Activated CD4-positive, alpha-beta T cell treated with anti-CD3 and anti-CD28 coated beads for 36 hours (primary cell): ENCODE data around the gene GFAP. TPM values are rescaled to one million over a fixed set of nuclear protein-coding genes. Genes with fewer than 3 reads are reported as not detected.

Source experiments
- ATAC-seq: fragments of 200-7000 bp; cut with Tn5 transposase; one replicate; pipeline ENCODE4 v1.10.0; 2021; ENCODE audit warnings: mild to moderate bottlenecking, moderate library complexity
- CTCF ChIA-PET: fragments of 350-600 bp; sonication (Branson Sonifier 250); formaldehyde crosslinking; loops from one replicate; lab custom pipeline; 2021; ENCODE audit warnings: antibody characterized with exemption; lab: Charles Lee
- POLR2A ChIA-PET: fragments of 350-600 bp; sonication (Branson Sonifier 250); formaldehyde crosslinking; loops from one replicate; lab custom pipeline; 2021; ENCODE audit warnings: antibody characterized with exemption, inconsistent platforms; lab: Charles Lee
- DNase-seq: peaks from one replicate; pipeline ENCODE4 v3.0.0-alpha.2; 2020
- H3K27ac Mint-ChIP-seq: one replicate; pipeline ENCODE4 v1.8.0; 2021; ENCODE audit warnings: mixed read lengths
- H3K27me3 Mint-ChIP-seq: one replicate; pipeline ENCODE4 v1.8.0; 2021; ENCODE audit warnings: mixed read lengths
- H3K36me3 Mint-ChIP-seq: one replicate; pipeline ENCODE4 v1.8.0; 2021; ENCODE audit warnings: low read depth, mixed read lengths
- H3K4me1 Mint-ChIP-seq: one replicate; pipeline ENCODE4 v1.8.0; 2021; ENCODE audit warnings: mixed read lengths
- H3K4me3 Mint-ChIP-seq: one replicate; pipeline ENCODE4 v1.8.0; 2021; ENCODE audit warnings: mild to moderate bottlenecking, moderate library complexity, mixed read lengths
- H3K9me3 Mint-ChIP-seq: one replicate; pipeline ENCODE4 v1.8.0; 2021; ENCODE audit warnings: low read depth, mixed read lengths
- intact Hi-C, 2 experiments: fragments of 100-400 bp; cut with DNase I in 1 of 2; cut with micrococcal nuclease in 1 of 2; formaldehyde crosslinking; loops; one replicate each; pipeline versions ENCODE4 v1.14.2 to v1.15.1; 2022 to 2024; cut with DNase I, micrococcal nuclease
- total RNA-seq, 2 experiments: library from RNA; stranded (reverse); gene quantifications; one replicate each; pipeline ENCODE4 v1.2.3, GENCODE V29; 2021

The GFAP gene
- not detected for total RNA-seq

DNA sequence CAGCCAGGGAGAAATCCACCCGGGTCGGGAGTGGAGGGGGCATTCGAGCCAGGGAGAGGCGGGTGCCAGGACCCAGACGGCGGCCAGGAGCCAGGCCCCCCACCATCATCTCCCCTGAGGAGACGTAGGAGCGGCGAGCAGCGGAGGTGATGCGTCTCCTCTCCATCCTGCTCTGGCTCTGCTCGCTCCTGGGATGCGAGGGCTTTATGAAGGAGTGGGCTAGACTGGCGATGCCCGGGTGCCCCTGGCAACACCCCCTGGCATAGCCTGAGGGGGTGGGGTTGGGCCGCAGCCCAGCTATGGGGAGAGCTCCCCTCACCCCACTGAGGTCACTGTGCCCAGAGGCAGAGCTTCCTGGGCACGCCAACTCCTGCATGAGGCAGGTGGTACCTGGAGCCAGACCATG is at the start of gene GFAP:
Gene GFAP, minus strand, starts transcription at position 180 of the 406 bp plus-strand sequence. Its CDS starts 14 bp downstream, at position 166.
- CTCF ChIA-PET = interaction anchor here (0.6 to 1.1 kb wide), 2 partner anchors 105 to 135 kb away, joined by 3 read pairs; no protein-coding TSS in a partner anchor
- peaks cover 25% of the 10 kb centered on the region for H3K27me3 Mint-ChIP-seq

DNA sequence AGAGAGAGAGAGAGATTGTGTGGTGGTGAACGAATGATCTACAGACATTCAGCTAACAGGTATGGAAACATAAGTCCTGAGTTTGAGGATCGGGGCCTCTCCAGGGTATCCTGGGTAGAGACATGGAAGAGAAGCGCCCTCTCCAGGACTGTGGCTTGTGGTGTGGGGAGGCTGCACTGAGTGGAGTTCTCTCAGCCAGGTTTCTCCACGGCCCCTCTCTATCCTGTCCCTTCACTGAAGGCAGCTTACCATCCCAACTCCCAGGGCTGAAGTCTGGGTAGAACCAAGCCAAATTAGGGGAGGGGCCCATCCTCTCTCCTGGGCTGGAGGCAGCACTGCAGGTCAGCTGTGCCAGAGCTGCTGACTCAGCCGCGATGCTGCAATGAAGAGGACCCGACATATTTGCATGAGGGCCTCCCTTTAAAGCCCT is 46.6 kb upstream of the GFAP start:
- Mint-ChIP-seq H3K4me3 (no peak overlapping the region), H3K27ac (no peak overlapping the region), H3K9me3 (no peaks in the 10 kb centered on the region), H3K27me3 (peaks cover 41% of the 10 kb centered on the region), H3K4me1 (peaks cover 9% of the 10 kb centered on the region), H3K36me3 (no peaks in the 10 kb centered on the region)
- ChIA-PET POLR2A (interaction anchor here (0.6 kb wide), 1 partner anchor 52 kb away, joined by 4 read pairs; no protein-coding TSS in a partner anchor), CTCF (interaction anchor here (0.8 kb wide), 1 partner anchor 9 kb away, joined by 3 read pairs; no protein-coding TSS in a partner anchor)
- DNase-seq (no peak), ATAC-seq (no peak)
- intact Hi-C loops = loop anchor here in 1 of 2 experiments (5.0 kb wide), 1 partner anchor 405 kb away; the partner anchor contains the start of gene FZD2

More for the DNA sequence above, at the start of gene GFAP:
- DNase-seq (no peak), ATAC-seq (no peak)
- intact Hi-C loops = no loop called here
- H3K9me3 Mint-ChIP-seq = no peaks in the 10 kb centered on the region
- no peaks in the 10 kb centered on the region for H3K36me3 Mint-ChIP-seq
- no peaks in the 10 kb centered on the region for H3K4me1 Mint-ChIP-seq
- H3K4me3 Mint-ChIP-seq = no peak within 1 kb of the TSS
- H3K27ac Mint-ChIP-seq = no peak within 1 kb of the TSS
- POLR2A ChIA-PET = no interaction called here

DNA sequence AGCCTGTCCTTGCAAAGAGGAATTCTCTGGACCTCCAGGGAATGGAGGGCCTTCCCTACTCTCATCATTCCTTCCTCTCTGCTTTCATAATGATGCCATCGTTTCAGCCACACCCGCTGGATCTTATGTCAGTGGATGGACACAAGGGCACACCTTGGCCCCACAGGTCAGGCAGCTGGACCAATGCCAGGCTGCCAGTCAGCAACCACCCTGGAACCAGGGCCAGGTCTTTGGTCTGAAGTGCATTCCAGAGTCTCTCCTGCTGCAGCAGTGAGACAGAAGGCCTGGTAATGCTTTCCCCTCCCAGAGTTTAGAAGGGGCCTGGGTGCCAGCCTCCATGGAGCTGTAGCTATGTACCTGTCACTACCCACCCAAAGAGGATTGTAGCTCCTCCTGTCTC is 45.4 kb upstream of the GFAP start:
- Mint-ChIP-seq H3K4me3 (no peak overlapping the region), H3K4me1 (peaks cover 7% of the 10 kb centered on the region), H3K27ac (no peak overlapping the region), H3K9me3 (no peaks in the 10 kb centered on the region), H3K27me3 (peaks cover 30% of the 10 kb centered on the region), H3K36me3 (no peaks in the 10 kb centered on the region)
- DNase-seq (no peak), ATAC-seq (no peak)
- ChIA-PET CTCF (interaction anchor here (2.4 kb wide), 1 partner anchor 11 kb away, joined by 8 read pairs; no protein-coding TSS in a partner anchor), POLR2A (no interaction called here)
- intact Hi-C loops = loop anchor here in 1 of 2 experiments (5.0 kb wide), 1 partner anchor 403 kb away; the partner anchor contains the start of gene FZD2

DNA sequence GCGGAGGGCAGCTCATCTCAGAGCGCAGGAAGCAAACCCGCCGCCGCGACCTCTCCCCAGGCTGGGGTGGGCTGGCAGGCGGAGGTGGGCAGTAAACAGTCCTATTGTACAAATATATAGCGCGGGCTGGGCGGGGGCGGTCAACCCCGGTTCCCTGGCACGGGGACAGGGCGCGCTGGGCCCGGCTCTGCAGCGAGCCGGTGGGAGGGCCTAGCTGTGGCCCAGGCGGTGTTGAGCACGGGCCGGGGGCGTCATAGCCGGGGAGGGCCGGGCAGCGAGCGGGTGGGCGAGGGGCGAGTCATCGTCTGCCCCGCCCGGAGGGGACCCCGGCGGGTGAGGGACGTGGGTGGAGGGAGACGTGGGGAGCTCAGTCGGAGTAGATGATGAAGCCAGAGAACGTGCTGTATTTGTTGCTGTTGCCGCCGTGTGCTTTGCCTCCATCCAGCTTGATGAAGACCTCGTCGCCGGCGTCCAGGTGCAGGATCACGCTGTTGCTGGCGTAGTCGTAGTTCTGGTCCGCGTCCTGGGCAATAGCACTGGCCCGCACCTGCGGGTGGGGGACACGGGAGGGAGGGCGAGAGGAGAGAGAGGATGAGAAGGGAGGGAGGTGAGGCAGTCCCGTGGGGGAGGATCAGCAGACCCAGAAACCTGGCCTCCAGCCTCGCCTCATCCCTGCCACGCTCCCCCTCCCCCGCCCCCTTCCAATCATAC is 44.7 kb upstream of the GFAP start:
- peak; percentile 26 for ATAC-seq
- H3K36me3 Mint-ChIP-seq = no peaks in the 10 kb centered on the region
- H3K9me3 Mint-ChIP-seq = no peaks in the 10 kb centered on the region
- no peak overlapping the region for H3K4me3 Mint-ChIP-seq
- ChIA-PET POLR2A (no interaction called here), CTCF (interaction anchor here (2.4 kb wide), 1 partner anchor 12 kb away, joined by 8 read pairs; no protein-coding TSS in a partner anchor)
- peaks cover 7% of the 10 kb centered on the region for H3K4me1 Mint-ChIP-seq
- DNase-seq = peak; percentile 44
- H3K27me3 Mint-ChIP-seq = peaks cover 25% of the 10 kb centered on the region
- no peak overlapping the region for H3K27ac Mint-ChIP-seq
- intact Hi-C loops = loop anchor here in 1 of 2 experiments (5.0 kb wide), 1 partner anchor 403 kb away; the partner anchor contains the start of gene FZD2

DNA sequence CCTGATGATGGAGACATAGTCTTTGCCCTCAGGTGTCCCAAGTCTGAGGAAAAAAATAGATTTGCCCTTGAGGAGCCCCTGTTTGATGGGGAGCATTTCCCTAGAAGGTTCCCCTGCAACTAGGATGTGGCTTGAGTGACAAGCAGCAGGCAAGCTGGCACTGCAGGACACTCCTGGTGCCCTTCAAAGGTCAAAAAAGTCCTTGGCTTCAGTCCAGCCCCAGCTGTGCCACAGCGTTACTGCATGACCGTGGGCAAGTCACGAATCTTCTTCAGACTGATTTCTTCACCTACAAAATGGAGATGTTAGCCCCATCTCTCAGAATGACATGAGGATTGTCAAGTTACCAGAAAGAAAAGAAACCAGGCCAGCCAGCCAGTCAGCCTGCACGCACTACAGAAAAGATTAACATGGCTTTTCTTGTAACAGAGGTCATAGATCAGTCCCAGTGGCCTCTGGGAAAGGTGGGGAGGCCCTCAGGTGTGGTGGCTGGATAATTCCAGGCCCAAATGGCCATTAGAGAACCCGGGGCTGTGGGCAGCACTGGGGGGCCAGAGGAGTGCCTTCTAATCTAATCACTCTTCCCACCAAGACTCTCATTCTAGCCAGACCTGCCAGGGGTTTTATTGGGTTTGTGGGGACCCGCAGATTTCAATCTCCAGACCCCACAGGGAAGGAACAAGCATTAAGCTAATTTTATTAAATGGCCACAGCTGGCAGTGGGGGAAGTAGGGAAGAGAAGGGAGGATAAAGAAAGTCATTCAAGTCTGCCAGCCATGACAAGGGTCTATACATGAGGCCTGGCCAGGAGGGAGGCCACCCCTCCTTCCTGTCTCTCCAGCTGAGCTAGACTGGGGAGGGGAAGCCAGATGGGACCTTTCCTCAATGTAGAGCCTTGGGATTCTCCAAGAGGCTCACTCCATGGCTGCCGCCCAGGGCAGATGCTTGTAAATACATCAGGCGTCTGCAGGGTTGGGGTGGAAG is 42.0 kb upstream of the GFAP start:
- peaks cover 18% of the 10 kb centered on the region for H3K27me3 Mint-ChIP-seq
- POLR2A ChIA-PET = no interaction called here
- H3K4me1 Mint-ChIP-seq = peaks cover 7% of the 10 kb centered on the region
- no peaks in the 10 kb centered on the region for H3K9me3 Mint-ChIP-seq
- H3K36me3 Mint-ChIP-seq = no peaks in the 10 kb centered on the region
- no peak for ATAC-seq
- intact Hi-C loops = no loop called here
- no peak overlapping the region for H3K27ac Mint-ChIP-seq
- DNase-seq = no peak
- CTCF ChIA-PET = interaction anchor here (0.6 to 1.5 kb wide), 4 partner anchors 14 to 178 kb away, joined by 3 read pairs; no protein-coding TSS in a partner anchor
- no peak overlapping the region for H3K4me3 Mint-ChIP-seq

DNA sequence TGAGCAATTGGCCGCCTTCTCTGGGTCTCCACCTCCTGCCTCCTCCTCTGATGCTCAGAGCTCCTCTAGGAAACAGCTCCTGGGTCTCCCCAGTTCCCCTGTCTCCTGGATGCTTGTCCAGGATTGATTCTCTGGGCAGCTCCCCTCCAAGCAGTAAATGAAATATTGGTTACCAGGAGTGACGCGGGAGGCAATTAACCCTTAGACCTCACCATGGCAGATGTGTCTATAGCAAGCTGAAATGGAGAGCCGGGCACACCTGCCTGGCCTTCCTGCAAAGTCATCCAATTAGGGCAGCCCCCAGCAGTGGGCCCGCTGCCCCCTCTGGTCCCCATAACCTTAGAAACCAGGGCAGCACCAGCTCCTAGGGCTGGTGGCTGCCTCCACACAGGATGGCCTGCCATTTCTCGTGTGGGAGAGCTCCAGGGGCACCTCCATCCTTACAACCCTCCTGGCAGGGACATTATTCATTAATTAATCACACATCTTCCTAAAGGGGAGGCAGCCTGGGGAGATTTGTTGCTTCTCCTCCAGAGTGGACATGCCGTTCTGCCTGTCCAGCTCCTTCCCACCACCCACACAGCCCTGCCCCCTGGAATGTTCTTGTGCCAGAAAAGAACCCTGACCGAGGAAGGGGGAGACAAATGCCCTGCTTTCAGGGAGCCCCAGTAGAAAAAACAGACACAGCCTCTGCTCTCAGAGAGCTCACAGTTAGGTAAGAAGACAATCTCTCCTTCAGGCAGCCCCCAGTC is 40.5 kb upstream of the GFAP start:
- ChIA-PET POLR2A (no interaction called here), CTCF (interaction anchor here (0.6 to 2.2 kb wide), 4 partner anchors 15 to 77 kb away, joined by 3 to 8 read pairs (median 3); no protein-coding TSS in a partner anchor)
- intact Hi-C loops = no loop called here
- ATAC-seq = no peak
- no peak overlapping the region for H3K27ac Mint-ChIP-seq
- peaks cover 16% of the 10 kb centered on the region for H3K27me3 Mint-ChIP-seq
- H3K4me3 Mint-ChIP-seq = no peak overlapping the region
- H3K9me3 Mint-ChIP-seq = no peaks in the 10 kb centered on the region
- H3K4me1 Mint-ChIP-seq = peaks cover 7% of the 10 kb centered on the region
- no peak for DNase-seq
- H3K36me3 Mint-ChIP-seq = no peaks in the 10 kb centered on the region

DNA sequence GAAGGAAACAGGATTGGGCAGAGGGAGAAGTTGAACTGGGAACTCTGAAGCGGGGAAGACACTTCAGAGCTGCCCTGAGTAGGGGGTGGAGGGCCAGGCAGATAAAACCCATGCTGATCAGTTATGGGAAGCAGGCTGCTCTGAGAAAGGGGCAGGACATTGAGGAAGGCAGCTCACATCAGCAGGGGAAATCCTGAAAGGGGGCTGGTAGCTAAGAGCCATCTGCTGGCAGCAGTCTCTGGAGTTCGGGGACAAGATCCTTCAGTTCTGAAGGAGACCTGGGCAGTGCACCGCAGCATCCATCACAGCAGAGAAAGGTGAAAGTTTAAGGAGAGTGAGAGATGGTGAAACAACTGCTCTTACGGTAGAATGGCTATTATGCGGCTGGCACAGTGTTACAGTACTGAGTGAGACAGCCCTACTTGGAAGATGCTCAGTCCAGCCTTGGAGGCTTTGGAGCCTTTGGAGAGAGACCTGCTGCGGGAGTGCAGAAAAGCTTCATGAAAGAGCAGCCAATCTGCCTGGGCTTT is 37.7 kb upstream of the GFAP start:
- Mint-ChIP-seq H3K27me3 (peaks cover 4% of the 10 kb centered on the region), H3K4me1 (no peaks in the 10 kb centered on the region), H3K36me3 (no peaks in the 10 kb centered on the region), H3K4me3 (no peak overlapping the region), H3K27ac (no peak overlapping the region), H3K9me3 (no peaks in the 10 kb centered on the region)
- POLR2A ChIA-PET = interaction anchor here (0.7 kb wide), 1 partner anchor 20 kb away, joined by 4 read pairs; no protein-coding TSS in a partner anchor
- ATAC-seq (no peak), DNase-seq (no peak)
- intact Hi-C loops = no loop called here
- CTCF ChIA-PET = interaction anchor here (0.6 kb wide), 1 partner anchor 11 kb away, joined by 3 read pairs; no protein-coding TSS in a partner anchor

DNA sequence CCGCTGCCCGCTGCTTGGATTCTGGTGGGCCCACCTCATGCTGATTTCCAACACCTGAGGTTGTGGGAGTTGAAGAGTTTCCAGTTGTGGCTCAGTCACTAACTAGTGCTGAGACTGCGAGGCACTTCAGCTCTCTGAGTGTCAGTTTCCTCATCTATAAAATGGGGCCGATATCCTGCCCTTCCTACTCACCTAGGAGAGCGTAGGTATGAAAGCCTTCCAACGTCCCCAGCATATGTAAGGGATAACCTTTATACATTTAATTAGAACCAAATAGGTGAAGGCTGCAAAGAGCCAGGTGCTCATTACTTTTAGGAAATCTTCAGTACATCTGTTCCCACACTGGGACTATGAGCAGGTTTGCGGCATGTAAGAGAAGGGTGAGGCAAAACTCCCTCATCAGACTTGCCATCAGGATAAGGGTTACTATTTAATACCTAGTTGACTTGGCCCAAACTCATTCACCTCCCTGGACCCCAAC is 33.1 kb upstream of the GFAP start:
- DNase-seq = no peak
- Mint-ChIP-seq H3K4me3 (peak overlapping the region; percentile 90), H3K36me3 (peaks cover 12% of the 10 kb centered on the region), H3K27ac (peak overlapping the region; percentile 88), H3K27me3 (no peaks in the 10 kb centered on the region), H3K9me3 (no peaks in the 10 kb centered on the region), H3K4me1 (peaks cover 4% of the 10 kb centered on the region)
- no peak for ATAC-seq
- ChIA-PET CTCF (no interaction called here), POLR2A (interaction anchor here (0.6 kb wide), 1 partner anchor 17 kb away, joined by 3 read pairs; no protein-coding TSS in a partner anchor)
- intact Hi-C loops = loop anchor here in 1 of 2 experiments (5.0 kb wide), 1 partner anchor 279 kb away; no protein-coding TSS in a partner anchor

DNA sequence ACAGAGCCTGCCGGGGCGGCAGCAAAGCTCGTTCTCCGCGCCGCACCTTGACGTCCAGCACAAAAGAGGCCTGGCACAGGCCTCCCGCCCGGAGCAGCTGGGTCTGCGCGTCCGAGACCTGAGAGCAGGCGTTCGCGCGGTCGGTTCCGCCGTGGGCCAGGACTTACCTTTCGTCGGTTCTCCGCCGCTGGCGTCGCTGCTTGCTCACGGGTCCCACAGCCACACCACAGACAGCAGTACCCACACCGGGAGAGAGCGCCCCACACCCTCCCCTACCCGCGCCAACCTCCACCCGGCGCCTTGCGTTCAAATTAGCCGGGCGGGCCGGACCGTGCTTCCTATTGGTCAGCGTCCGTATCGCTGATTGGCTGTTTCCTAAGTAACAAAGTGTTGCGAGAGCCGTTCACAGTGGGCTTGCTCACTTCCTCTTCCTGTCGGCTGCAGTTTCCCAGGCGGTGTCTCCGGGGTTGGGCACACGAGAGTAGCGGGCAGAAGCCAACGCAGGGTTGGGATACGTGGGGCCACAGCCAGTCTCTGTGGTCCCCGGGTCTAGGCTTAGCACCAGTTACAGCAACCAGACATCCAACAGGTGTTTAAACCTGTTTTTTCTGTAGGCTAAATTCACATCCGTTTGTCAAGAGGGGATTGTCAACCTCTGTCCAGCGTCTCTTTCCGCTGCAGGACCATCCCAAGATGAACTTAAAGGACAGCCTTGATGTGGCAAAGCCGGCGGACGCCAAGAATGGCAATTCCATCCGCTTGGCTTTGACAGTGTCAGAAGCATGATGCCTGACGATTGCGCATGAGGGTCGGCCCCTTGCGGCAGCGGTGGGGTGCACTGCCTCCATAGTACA is 32.4 kb upstream of the GFAP start, which contains the start of gene KIF18B:
Gene KIF18B, minus strand, starts transcription at position 313 of the 854 bp plus-strand sequence. CDS start 11,429 bp downstream, outside the sequence.
- H3K36me3 Mint-ChIP-seq = peaks cover 12% of the 10 kb centered on the region
- ATAC-seq (peak; percentile 98), DNase-seq (peak; percentile 96)
- H3K9me3 Mint-ChIP-seq = no peaks in the 10 kb centered on the region
- intact Hi-C loops = loop anchor here (1.0 to 5.0 kb wide), 10 partner anchors 21 to 280 kb away; partner anchors contain the start of genes ACBD4 (in 1 of the 2), C1QL1 (in 1 of the 2), EFTUD2 (in 1 of the 2) and NMT1 (in 1 of the 2)
- peak within 1 kb of the TSS; percentile 90 for H3K4me3 Mint-ChIP-seq
- H3K4me1 Mint-ChIP-seq = peaks cover 4% of the 10 kb centered on the region
- H3K27me3 Mint-ChIP-seq = no peaks in the 10 kb centered on the region
- ChIA-PET POLR2A (interaction anchor here (0.5 to 0.6 kb wide), 2 partner anchors 18 to 246 kb away, joined by 3 read pairs; no protein-coding TSS in a partner anchor), CTCF (interaction anchor here (0.8 to 1.8 kb wide), 2 partner anchors 23 to 73 kb away, joined by 4 to 6 read pairs; no protein-coding TSS in a partner anchor)
- H3K27ac Mint-ChIP-seq = peak within 1 kb of the TSS; percentile 88
